Neuron (in vitro differentiated cells): ENCODE data around the gene HAT1.
A peak's percentile ranks its signal among the peaks of the same experiment; 100 is the strongest.

Experiments used
- H2AFZ ChIP-seq: one replicate; pipeline ENCODE4 v1.6.1; 2013; ENCODE audit warnings: low read depth, mild to moderate bottlenecking, inconsistent platforms, low read length, moderate library complexity
- H3K27me3 ChIP-seq: one replicate; pipeline ENCODE4 v1.6.1; 2013; ENCODE audit warnings: low read length; ENCODE audit not compliant: insufficient read depth
- H3K36me3 ChIP-seq: one replicate; pipeline ENCODE4 v1.6.1; 2013; ENCODE audit warnings: low read length; ENCODE audit not compliant: insufficient read depth
- H3K4me1 ChIP-seq: one replicate; pipeline ENCODE4 v1.6.1; 2013; ENCODE audit warnings: low read length; ENCODE audit not compliant: insufficient read depth
- H3K4me3 ChIP-seq: 2 replicates; pipeline ENCODE4 v1.5.1; 2013; ENCODE audit warnings: mild to moderate bottlenecking, low read length, moderate library complexity
- H3K9me3 ChIP-seq: one replicate; pipeline ENCODE4 v1.6.1; 2013; ENCODE audit warnings: low read length

The HAT1 gene

DNA sequence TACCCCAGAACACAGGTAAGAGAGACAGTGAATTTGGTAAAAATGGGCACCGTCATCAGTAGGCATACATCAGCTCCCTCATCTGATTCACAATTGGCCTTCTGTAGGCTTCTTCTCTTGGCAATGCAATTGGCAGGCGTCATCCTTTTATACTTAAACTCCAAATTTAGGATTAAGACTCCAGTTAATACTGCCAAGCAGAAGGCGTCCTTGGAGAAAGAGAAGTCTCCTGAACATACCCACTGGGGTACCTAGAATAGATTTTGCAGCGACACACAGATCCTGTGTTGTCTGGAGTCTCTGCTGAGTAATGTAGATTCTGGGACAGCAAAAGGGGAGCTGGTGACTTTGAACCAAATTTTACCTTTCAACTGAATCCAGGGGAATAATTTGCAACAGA, 76.9 kb downstream of the HAT1 start:
- no peaks in the 10 kb centered on the region for H3K36me3 ChIP-seq
- peaks cover 3% of the 10 kb centered on the region for H3K27me3 ChIP-seq
- H3K4me1 ChIP-seq: peaks cover 13% of the 10 kb centered on the region
- peak overlapping the region; percentile 82 for H2AFZ ChIP-seq
- H3K9me3 ChIP-seq: no peaks in the 10 kb centered on the region
- H3K4me3 ChIP-seq: peak overlapping the region; percentile 61

- no peaks in the 10 kb centered on the region for H3K36me3 ChIP-seq
- peaks cover 13% of the 10 kb centered on the region for H3K4me1 ChIP-seq
- peaks cover 3% of the 10 kb centered on the region for H3K27me3 ChIP-seq
- peak within 1 kb of the TSS; percentile 61 for H3K4me3 ChIP-seq
- no peaks in the 10 kb centered on the region for H3K9me3 ChIP-seq
- H2AFZ ChIP-seq: peak within 1 kb of the TSS; percentile 82
Measured at GRCh38 chr2:171999604-172000469, 77.6 kb downstream of the HAT1 start, which contains the start of gene METAP1D. METAP1D (plus strand) TSS chr2:171999953; CDS start chr2:171999970, 17 bp downstream.

DNA sequence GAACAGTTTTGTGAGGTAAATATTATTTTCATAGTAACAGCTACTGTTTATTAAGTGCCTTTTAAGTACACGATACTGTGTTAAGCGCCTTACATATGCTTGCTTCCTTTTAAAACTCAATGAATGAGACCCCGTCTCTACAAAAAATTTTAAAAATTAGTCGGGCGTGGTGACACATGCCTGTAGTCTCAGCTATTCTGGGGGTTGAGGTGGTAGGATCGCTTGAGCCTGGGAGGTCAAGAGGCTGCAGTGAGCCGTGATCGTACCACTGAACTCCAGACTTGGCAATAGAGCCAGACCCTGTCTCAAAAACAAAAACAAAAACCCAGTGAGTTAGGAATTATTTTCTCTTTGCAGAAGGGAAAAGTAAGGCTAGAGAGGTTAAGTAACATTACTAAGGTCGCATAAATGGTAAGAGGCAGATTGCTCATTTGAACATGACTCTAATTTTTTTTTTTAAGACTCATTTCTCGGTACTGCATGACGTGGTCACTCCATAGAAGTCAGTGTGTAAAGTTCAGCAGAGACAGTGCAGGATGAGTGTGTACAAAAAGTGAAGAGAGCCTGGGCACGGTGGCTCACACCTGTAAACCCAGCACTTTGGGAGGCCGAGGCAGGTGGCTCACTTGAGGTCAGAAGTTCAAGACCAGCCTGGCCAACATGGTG, 78.6 kb downstream of the HAT1 start:
- Histone ChIP-seq H3K9me3 (no peaks in the 10 kb centered on the region), H3K27me3 (peaks cover 3% of the 10 kb centered on the region), H2AFZ (peak overlapping the region; percentile 82), H3K4me1 (peaks cover 13% of the 10 kb centered on the region), H3K36me3 (no peaks in the 10 kb centered on the region), H3K4me3 (peak overlapping the region; percentile 61)

- Histone ChIP-seq H3K36me3 (no peaks in the 10 kb centered on the region), H2AFZ (no peak overlapping the region), H3K4me1 (peaks cover 5% of the 10 kb centered on the region), H3K9me3 (no peaks in the 10 kb centered on the region), H3K4me3 (no peak overlapping the region), H3K27me3 (no peaks in the 10 kb centered on the region)
Measured at GRCh38 chr2:172007372-172007771, 85.1 kb downstream of the HAT1 start.

DNA sequence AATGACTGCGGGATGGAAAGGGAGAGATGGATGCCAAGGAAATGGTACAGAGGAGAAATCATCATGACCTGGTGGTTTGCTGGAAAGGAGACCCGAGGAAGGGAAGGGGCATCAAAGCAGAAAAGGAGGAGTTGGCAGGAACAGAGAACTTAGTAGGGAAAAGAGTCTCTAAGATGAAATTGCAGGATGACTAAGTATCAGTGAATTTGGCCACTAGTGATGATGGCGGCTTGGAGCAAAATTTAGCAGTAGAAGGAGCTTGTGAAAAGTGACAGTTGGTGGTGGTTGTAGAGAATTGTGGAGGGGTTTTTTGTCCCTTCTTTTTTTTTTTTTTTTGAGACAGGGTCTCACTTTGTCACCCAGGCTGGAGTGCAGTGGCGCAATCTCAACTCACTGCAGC, 87.6 kb downstream of the HAT1 start:
- Histone ChIP-seq H2AFZ (no peak overlapping the region), H3K9me3 (no peaks in the 10 kb centered on the region), H3K4me1 (peaks cover 20% of the 10 kb centered on the region), H3K27me3 (no peaks in the 10 kb centered on the region), H3K4me3 (no peak overlapping the region), H3K36me3 (no peaks in the 10 kb centered on the region)

GRCh38 chr2:172011812-172012575, 89.7 kb downstream of the HAT1 start:
- Histone ChIP-seq H3K9me3 (no peaks in the 10 kb centered on the region), H3K4me3 (no peak overlapping the region), H3K36me3 (no peaks in the 10 kb centered on the region), H3K27me3 (no peaks in the 10 kb centered on the region), H3K4me1 (peaks cover 20% of the 10 kb centered on the region), H2AFZ (no peak overlapping the region)

DNA sequence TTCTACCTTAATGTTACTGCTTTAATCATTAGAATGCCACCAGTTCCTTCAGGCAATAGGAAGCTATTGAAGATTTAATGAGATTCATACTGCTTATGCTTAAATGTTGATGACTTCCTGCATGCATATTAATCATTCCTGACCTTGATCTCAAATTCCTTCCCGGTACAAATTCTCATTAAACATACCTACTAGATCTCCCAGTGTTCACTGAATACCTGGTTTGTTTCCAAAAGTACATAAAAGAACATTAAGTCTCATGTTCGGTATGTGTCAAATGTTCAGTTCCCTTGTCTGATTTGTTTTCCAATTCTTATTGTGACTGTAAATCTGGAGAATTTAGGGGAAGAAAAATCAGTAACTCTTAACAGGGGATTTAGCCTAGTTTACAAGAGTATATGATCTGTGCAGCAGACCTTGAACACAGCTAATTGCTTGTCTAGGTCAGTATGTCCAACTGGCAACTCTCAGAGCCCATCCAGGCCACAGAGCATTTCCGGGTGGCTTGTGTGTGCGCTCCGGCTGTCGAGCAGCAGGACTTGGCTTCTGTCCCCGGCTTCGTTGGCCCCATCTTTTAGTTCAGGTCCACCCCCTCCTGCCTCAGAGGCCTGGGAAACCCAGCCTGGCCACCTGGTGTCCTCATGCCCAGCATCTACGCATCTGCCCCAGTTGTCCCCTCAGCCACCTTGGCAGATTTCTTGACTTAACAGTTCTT, 90.6 kb downstream of the HAT1 start:
- Histone ChIP-seq H3K4me1 (peaks cover 20% of the 10 kb centered on the region), H3K4me3 (no peak overlapping the region), H3K36me3 (no peaks in the 10 kb centered on the region), H3K27me3 (no peaks in the 10 kb centered on the region), H2AFZ (no peak overlapping the region), H3K9me3 (no peaks in the 10 kb centered on the region)

DNA sequence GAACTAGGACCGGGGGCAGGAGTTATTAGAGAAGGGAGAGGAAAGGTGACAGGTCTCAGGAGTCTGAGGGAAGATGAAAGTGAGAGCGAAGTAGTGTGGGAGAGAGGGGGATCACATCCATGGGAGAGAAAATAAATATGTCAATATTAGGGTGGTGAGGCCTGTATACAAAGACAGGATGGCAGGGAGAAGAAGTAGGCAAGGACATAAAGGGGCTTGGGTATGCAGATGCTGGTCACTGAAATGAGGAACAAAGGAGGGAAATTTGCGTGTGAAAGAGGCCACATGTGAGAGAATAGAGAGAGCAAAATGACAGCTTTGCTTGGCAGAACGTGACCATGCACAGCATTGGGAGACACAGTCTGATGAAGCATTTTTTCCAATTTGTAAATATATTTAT, 91.1 kb downstream of the HAT1 start:
- no peaks in the 10 kb centered on the region for H3K27me3 ChIP-seq
- H2AFZ ChIP-seq: no peak overlapping the region
- H3K36me3 ChIP-seq: no peaks in the 10 kb centered on the region
- H3K9me3 ChIP-seq: no peaks in the 10 kb centered on the region
- H3K4me1 ChIP-seq: peaks cover 20% of the 10 kb centered on the region
- no peak overlapping the region for H3K4me3 ChIP-seq

- Histone ChIP-seq H3K9me3 (no peaks in the 10 kb centered on the region), H2AFZ (no peak overlapping the region), H3K4me1 (peaks cover 15% of the 10 kb centered on the region), H3K36me3 (no peaks in the 10 kb centered on the region), H3K27me3 (no peaks in the 10 kb centered on the region), H3K4me3 (no peak overlapping the region)
Measured at GRCh38 chr2:172021074-172021931, 99.0 kb downstream of the HAT1 start.

DNA sequence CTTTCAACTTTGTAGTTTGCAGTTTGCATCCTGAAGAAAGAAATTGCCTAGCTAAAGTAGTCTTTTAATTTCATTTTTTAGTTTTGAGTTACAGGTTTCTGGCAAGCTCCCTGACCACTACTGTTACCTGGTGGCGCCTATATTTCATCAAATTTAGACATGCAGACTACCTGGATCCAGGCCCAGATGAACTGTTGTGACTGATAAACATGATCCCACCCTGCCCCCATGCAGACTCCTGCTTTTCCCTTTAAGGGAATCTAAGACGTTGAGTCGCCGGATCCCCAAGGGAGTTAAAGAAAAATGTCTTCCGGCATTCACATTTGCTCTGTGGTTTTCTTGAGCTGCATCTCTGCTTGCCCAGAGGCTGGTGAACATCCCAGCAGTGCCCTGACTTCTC, 99.7 kb downstream of the HAT1 start:
- Histone ChIP-seq H3K4me3 (no peak overlapping the region), H2AFZ (no peak overlapping the region), H3K9me3 (no peaks in the 10 kb centered on the region), H3K27me3 (no peaks in the 10 kb centered on the region), H3K36me3 (no peaks in the 10 kb centered on the region), H3K4me1 (peaks cover 15% of the 10 kb centered on the region)

DNA sequence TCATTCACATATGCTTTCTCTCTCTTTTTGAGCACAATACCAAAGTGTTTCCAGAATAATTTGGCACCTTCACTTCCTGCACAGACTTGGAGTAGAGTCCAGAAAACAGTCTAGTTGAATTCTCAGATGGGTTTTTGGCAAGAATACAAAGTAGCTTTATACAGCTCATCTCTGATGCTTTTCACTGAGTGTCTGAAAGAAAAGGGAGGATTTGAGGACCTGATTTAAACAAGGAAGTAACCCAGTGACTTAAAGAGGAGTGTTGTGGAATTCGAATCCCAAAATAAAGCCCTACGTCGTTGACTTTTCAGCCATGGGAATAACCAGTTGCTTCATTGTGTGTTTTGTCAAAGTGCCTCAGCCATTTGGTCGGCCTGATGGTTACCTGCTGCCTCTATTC, 109.3 kb downstream of the HAT1 start:
- no peaks in the 10 kb centered on the region for H3K36me3 ChIP-seq
- H3K4me3 ChIP-seq: no peak overlapping the region
- no peaks in the 10 kb centered on the region for H3K27me3 ChIP-seq
- peaks cover 12% of the 10 kb centered on the region for H3K4me1 ChIP-seq
- no peaks in the 10 kb centered on the region for H3K9me3 ChIP-seq
- no peak overlapping the region for H2AFZ ChIP-seq
